ENCODE results near the gene IQCK. TPM values are rescaled to one million over a fixed set of nuclear protein-coding genes. Genes with fewer than 3 reads are reported as not detected.

IQCK gene
- total RNA-seq, 1 experiment from 2014 or later = 15.5 TPM

GRCh38 chr16:19776147-19776546 lies 58.1 kb downstream of the IQCK start:
- DNase-seq (ENCODE audit: low read depth, low spot score) (no peak), ATAC-seq (no peak)
- BruUV-seq (replicated peaks) = no TSS peak
- no peak overlapping the region for H3K27ac ChIP-seq (ENCODE audit: low read length)
- no peak for TF ChIP-seq CTCF (IDR thresholded peaks at IDR 0.05)
- in situ Hi-C loops (cut with HindIII; ENCODE audit: low pct_unique_long_range_greater_than_20kb, low sequenced_read_pairs) = no loop called here
- no peak overlapping the region for H3K4me3 ChIP-seq (ENCODE audit: low read depth in 2 of 2, low read length in 2 of 2)
- POLR2A ChIA-PET = no interaction called here
- no peaks in the 10 kb centered on the region for H3K9me3 ChIP-seq (ENCODE audit: control insufficient read depth, insufficient read depth, low read depth, low read length)
- intact Hi-C loops (cut with micrococcal nuclease; ENCODE audit: unreplicated experiment) = no loop called here
- H3K36me3 ChIP-seq (ENCODE audit: control insufficient read depth, insufficient read depth, low read length) = no peaks in the 10 kb centered on the region
- H3K27me3 ChIP-seq (ENCODE audit: control insufficient read depth, insufficient read depth, low read length) = no peaks in the 10 kb centered on the region
- H3K4me1 ChIP-seq (ENCODE audit: control insufficient read depth, insufficient read depth, low read length) = no peaks in the 10 kb centered on the region
- CTCF ChIA-PET = no interaction called here

GRCh38 chr16:19776565-19776964 lies 58.5 kb downstream of the IQCK start:
- Histone ChIP-seq H3K4me1 (ENCODE audit: control insufficient read depth, insufficient read depth, low read length) (no peaks in the 10 kb centered on the region), H3K27ac (ENCODE audit: low read length) (no peak overlapping the region), H3K9me3 (ENCODE audit: control insufficient read depth, insufficient read depth, low read depth, low read length) (no peaks in the 10 kb centered on the region), H3K36me3 (ENCODE audit: control insufficient read depth, insufficient read depth, low read length) (no peaks in the 10 kb centered on the region), H3K27me3 (ENCODE audit: control insufficient read depth, insufficient read depth, low read length) (no peaks in the 10 kb centered on the region), H3K4me3 (ENCODE audit: low read depth in 2 of 2, low read length in 2 of 2) (no peak overlapping the region)
- intact Hi-C loops (cut with micrococcal nuclease; ENCODE audit: unreplicated experiment) (no loop called here), in situ Hi-C loops (cut with HindIII; ENCODE audit: low pct_unique_long_range_greater_than_20kb, low sequenced_read_pairs) (no loop called here)
- CTCF ChIA-PET = no interaction called here
- ATAC-seq (no peak), DNase-seq (ENCODE audit: low read depth, low spot score) (no peak)
- TF ChIP-seq TCF7L2 (IDR thresholded peaks at IDR 0.05; ENCODE audit: low read depth, low read length) (no peak), POLR2AphosphoS5 (IDR thresholded peaks at IDR 0.05; ENCODE audit: low read depth, low read length) (no peak), SIN3A (IDR thresholded peaks at IDR 0.05; ENCODE audit: borderline replicate concordance, insufficient read depth, low read depth, low read length) (no peak), REST (IDR thresholded peaks at IDR 0.05; ENCODE audit: insufficient read depth in 1 of 2, low read depth in 2 of 2, low read length in 1 of 2) (no peak), CTCF (IDR thresholded peaks at IDR 0.05) (no peak)
- no TSS peak for BruUV-seq (replicated peaks)
- POLR2A ChIA-PET = no interaction called here

GRCh38 chr16:19780321-19780720 lies 62.2 kb downstream of the IQCK start:
- Histone ChIP-seq H3K9me3 (ENCODE audit: control insufficient read depth, insufficient read depth, low read depth, low read length) (no peaks in the 10 kb centered on the region), H3K27ac (ENCODE audit: low read length) (no peak overlapping the region), H3K4me1 (ENCODE audit: control insufficient read depth, insufficient read depth, low read length) (no peaks in the 10 kb centered on the region), H3K36me3 (ENCODE audit: control insufficient read depth, insufficient read depth, low read length) (no peaks in the 10 kb centered on the region), H3K4me3 (ENCODE audit: low read depth in 2 of 2, low read length in 2 of 2) (no peak overlapping the region), H3K27me3 (ENCODE audit: control insufficient read depth, insufficient read depth, low read length) (no peaks in the 10 kb centered on the region)
- POLR2A ChIA-PET = no interaction called here
- no peak for TF ChIP-seq SIN3A (IDR thresholded peaks at IDR 0.05; ENCODE audit: borderline replicate concordance, insufficient read depth, low read depth, low read length)
- TF ChIP-seq TCF7L2 (IDR thresholded peaks at IDR 0.05; ENCODE audit: low read depth, low read length) = no peak
- TF ChIP-seq REST (IDR thresholded peaks at IDR 0.05; ENCODE audit: insufficient read depth in 1 of 2, low read depth in 2 of 2, low read length in 1 of 2) = no peak
- no peak for TF ChIP-seq POLR2AphosphoS5 (IDR thresholded peaks at IDR 0.05; ENCODE audit: low read depth, low read length)
- no peak for TF ChIP-seq CTCF (IDR thresholded peaks at IDR 0.05)
- intact Hi-C loops (cut with micrococcal nuclease; ENCODE audit: unreplicated experiment) (no loop called here), in situ Hi-C loops (cut with HindIII; ENCODE audit: low pct_unique_long_range_greater_than_20kb, low sequenced_read_pairs) (no loop called here)
- DNase-seq (ENCODE audit: low read depth, low spot score) (no peak), ATAC-seq (no peak)
- CTCF ChIA-PET = no interaction called here
- BruUV-seq (replicated peaks) = no TSS peak

Data from Panc1 (cell line).